OCI-LY1 (cell line): ENCODE data around the gene GRK6.

ENCODE experiments used
- H2AFZ ChIP-seq: fragments of 200-600 bp; sonication (generic), shearing (Covaris generic); 2 replicates; pipeline ENCODE4 v1.6.0; 2014; ENCODE audit warnings: antibody characterized with exemption, mild to moderate bottlenecking, low read length
- H3F3A ChIP-seq: fragments of 200-600 bp; sonication (generic), shearing (Covaris generic); 2 replicates; pipeline ENCODE4 v1.6.0; 2014; ENCODE audit warnings: mild to moderate bottlenecking, antibody characterized with exemption, low read length, moderate library complexity; ENCODE audit not compliant: insufficient read depth
- H3K27ac ChIP-seq: fragments of 200-600 bp; sonication (generic); 2 replicates; pipeline ENCODE4 v1.5.1; 2014; ENCODE audit warnings: low read length, mixed run types, mild to moderate bottlenecking, low read depth; ENCODE audit not compliant: poor library complexity, severe bottlenecking
- H3K27me3 ChIP-seq: fragments of 200-600 bp; sonication (generic); 2 replicates; pipeline ENCODE4 v1.6.0; 2014; ENCODE audit warnings: antibody characterized with exemption, mild to moderate bottlenecking, low read length, moderate library complexity; ENCODE audit not compliant: insufficient read depth
- H3K36me3 ChIP-seq: fragments of 200-600 bp; sonication (generic); 2 replicates; pipeline ENCODE4 v1.6.1; 2014; ENCODE audit warnings: mild to moderate bottlenecking, antibody characterized with exemption, low read length, moderate library complexity, mixed read lengths; ENCODE audit not compliant: insufficient read depth
- H3K4me1 ChIP-seq: fragments of 200-600 bp; sonication (generic); 2 replicates; pipeline ENCODE4 v1.5.1; 2014; ENCODE audit warnings: mild to moderate bottlenecking, low read length, moderate library complexity; ENCODE audit not compliant: insufficient read depth, severe bottlenecking
- H3K4me2 ChIP-seq: fragments of 200-600 bp; sonication (generic), shearing (Covaris generic); 2 replicates; pipeline ENCODE4 v1.6.1; 2014; ENCODE audit warnings: low read length
- H3K4me3 ChIP-seq: fragments of 200-600 bp; sonication (generic); 2 replicates; pipeline ENCODE4 v1.5.1; 2014; ENCODE audit warnings: low read length, low read depth, mild to moderate bottlenecking, mixed read lengths; ENCODE audit not compliant: poor library complexity, severe bottlenecking
- H3K79me2 ChIP-seq: fragments of 200-600 bp; shearing (Covaris generic); 2 replicates; pipeline ENCODE4 v1.6.1; 2016; ENCODE audit warnings: mixed run types, low read length, mixed read lengths; ENCODE audit not compliant: insufficient read depth
- H3K9ac ChIP-seq: fragments of 200-600 bp; sonication (generic), shearing (Covaris generic); 2 replicates; pipeline ENCODE4 v1.6.1; 2014; ENCODE audit warnings: mild to moderate bottlenecking, low read length, mixed read lengths
- H3K9me2 ChIP-seq: fragments of 200-600 bp; sonication (generic), shearing (Covaris generic); 2 replicates; pipeline ENCODE4 v1.6.1; 2014; ENCODE audit warnings: low read depth, mild to moderate bottlenecking, low read length, mixed read lengths
- H3K9me3 ChIP-seq: fragments of 200-600 bp; shearing (Covaris generic); 2 replicates; pipeline ENCODE4 v1.6.1; 2014; ENCODE audit warnings: low read length, mixed read lengths
- H4K20me1 ChIP-seq: fragments of 200-600 bp; sonication (generic), shearing (Covaris generic); 2 replicates; pipeline ENCODE4 v1.6.0; 2016; ENCODE audit warnings: mild to moderate bottlenecking, low read length; ENCODE audit not compliant: insufficient read depth
- CTCF ChIP-seq: fragments of 200-600 bp; sonication (generic), shearing (Covaris generic); IDR thresholded peaks from 2 replicates; pipeline ENCODE4 v1.5.1; 2017; ENCODE audit warnings: mild to moderate bottlenecking, antibody characterized with exemption, low read length, moderate library complexity, mixed read lengths
- EZH2 ChIP-seq: fragments of 200-600 bp; sonication (generic), shearing (Covaris generic); IDR thresholded peaks from 2 replicates; pipeline ENCODE4 v1.8.0; 2017; ENCODE audit warnings: borderline replicate concordance, mixed run types, mild to moderate bottlenecking, antibody characterized with exemption, low read length, moderate library complexity, mixed read lengths

GRK6 gene

GRCh38 chr5:177491429-177491945 lies 65.0 kb downstream of the GRK6 start:
- H3K4me2 ChIP-seq: peak overlapping the region; percentile 14; the same call in 1 of the 2 replicates
- TF ChIP-seq EZH2: no peak
- TF ChIP-seq CTCF: peak; percentile 99

GRCh38 chr5:177491983-177492746 lies 65.7 kb downstream of the GRK6 start:
- Histone ChIP-seq H3K79me2 (no peaks in the 10 kb centered on the region), H3K9ac (no peak overlapping the region), H3F3A (no peaks in the 10 kb centered on the region), H3K4me1 (peaks cover 57% of the 10 kb centered on the region), H3K36me3 (peaks cover 12% of the 10 kb centered on the region), H3K9me2 (no peaks in the 10 kb centered on the region), H3K27me3 (no peaks in the 10 kb centered on the region), H3K9me3 (no peaks in the 10 kb centered on the region), H2AFZ (no peak overlapping the region), H3K4me2 (no peak overlapping the region), H3K4me3 (no peak overlapping the region), H3K27ac (no peak overlapping the region), H4K20me1 (no peaks in the 10 kb centered on the region)
- TF ChIP-seq CTCF (no peak), EZH2 (no peak)

More at GRCh38 chr5:177491429-177491945, 65.0 kb downstream of the GRK6 start:
- H3K27me3 ChIP-seq: no peaks in the 10 kb centered on the region
- no peaks in the 10 kb centered on the region for H3K9me2 ChIP-seq
- H3K36me3 ChIP-seq: peaks cover 14% of the 10 kb centered on the region
- H3K27ac ChIP-seq: peak overlapping the region; percentile 72
- H3K9ac ChIP-seq: no peak overlapping the region
- no peaks in the 10 kb centered on the region for H3K79me2 ChIP-seq
- no peaks in the 10 kb centered on the region for H3F3A ChIP-seq
- no peaks in the 10 kb centered on the region for H4K20me1 ChIP-seq
- no peaks in the 10 kb centered on the region for H3K9me3 ChIP-seq
- no peak overlapping the region for H2AFZ ChIP-seq
- H3K4me3 ChIP-seq: no peak overlapping the region
- peaks cover 54% of the 10 kb centered on the region for H3K4me1 ChIP-seq
